ENCODE measurements around the gene TSPYL1.
A peak's percentile ranks its signal among the peaks of the same experiment; 100 is the strongest.

TSPYL1 gene

GRCh38 chr6:116234689-116235088 is 45.0 kb downstream of the TSPYL1 start:
- no peak overlapping the region for H3K4me3 ChIP-seq (ENCODE audit: low read length)
- H3K9ac ChIP-seq (ENCODE audit: low read depth, low read length) = no peak overlapping the region
- H3K9me3 ChIP-seq (ENCODE audit: insufficient read depth, low read depth, low read length) = no peaks in the 10 kb centered on the region
- no peak overlapping the region for H3K27ac ChIP-seq (ENCODE audit: low read length)
- no peaks in the 10 kb centered on the region for H3K27me3 ChIP-seq (ENCODE audit: insufficient read depth, low read length)
- peaks cover 22% of the 10 kb centered on the region for H3K36me3 ChIP-seq (ENCODE audit: insufficient read depth, low read depth, low read length)
- H3K4me1 ChIP-seq (ENCODE audit: insufficient read depth, low read length) = no peaks in the 10 kb centered on the region

GRCh38 chr6:116229287-116229913 is 50.3 kb downstream of the TSPYL1 start:
- H3K27ac ChIP-seq (ENCODE audit: low read length) = no peak overlapping the region
- H3K36me3 ChIP-seq (ENCODE audit: insufficient read depth, low read depth, low read length) = no peaks in the 10 kb centered on the region
- no peaks in the 10 kb centered on the region for H3K27me3 ChIP-seq (ENCODE audit: insufficient read depth, low read length)
- H3K9ac ChIP-seq (ENCODE audit: low read depth, low read length) = peak overlapping the region; percentile 67; the same call in 1 of the 2 replicates
- no peaks in the 10 kb centered on the region for H3K4me1 ChIP-seq (ENCODE audit: insufficient read depth, low read length)
- peak overlapping the region; percentile 40; the same call in 1 of the 2 replicates for H3K4me3 ChIP-seq (ENCODE audit: low read length)
- H3K9me3 ChIP-seq (ENCODE audit: insufficient read depth, low read depth, low read length) = no peaks in the 10 kb centered on the region
